Heart left ventricle (tissue), 13 donors: ENCODE measurements around the gene BAIAP2L2.

ENCODE experiments used
- POLR2A ChIP-seq, 2 donors: fragments of 450-650 bp; IDR thresholded peaks; one replicate each; pipeline ENCODE4 v1.6.1; 2017; ENCODE audit warnings: antibody characterized with exemption in 2 of 2, mild to moderate bottlenecking in 2 of 2, moderate library complexity in 2 of 2
- TF ChIP-seq, protein P1 (sequence below), 12 donors: fragments of 200-600 bp; sonication (generic) in 4 of 12; IDR thresholded peaks; one replicate each; pipeline versions ENCODE4 v1.5.0 to v1.8.0; 2018 to 2022; ENCODE audit warnings: antibody characterized with exemption in 12 of 12, mild to moderate bottlenecking in 5 of 12
- donor health status: ischemic (EF 13 %, LVEDD 7.1; RV severe dilation, severe dysfunction).
- donor health status: DM: no; HTN: yes; CAD: no.
- donor health status: DM: no; HTN: no; CAD: no.
- donor health status: ischemic (EF 25% LVEDD 6.9; RV normal size, moderate dysfunction).
- donor health status: ischemic (EF 25% LVEDD 5.7; RV mildly dilated, moderate dysfunction).
- donor health status: ischemic (EF 35%, LVEDD 5.7; RV mildly dilated, moderate dysfunction).
- donor health status: nonischemic (EF 11% LVEDD 7.7; RV severe dilation, severe dysfunction).
- donor health status: DM: yes; HTN: yes; CAD: no.
- donor health status: PGD.
- donor health status: ischemic (EF 29% LVEDD 5.4; RV normal size, mild dysfunction).
- donor health status: nonischemic (EF 23%, LVEDD 6.1; RV moderate dilation, normal function).

DNA sequence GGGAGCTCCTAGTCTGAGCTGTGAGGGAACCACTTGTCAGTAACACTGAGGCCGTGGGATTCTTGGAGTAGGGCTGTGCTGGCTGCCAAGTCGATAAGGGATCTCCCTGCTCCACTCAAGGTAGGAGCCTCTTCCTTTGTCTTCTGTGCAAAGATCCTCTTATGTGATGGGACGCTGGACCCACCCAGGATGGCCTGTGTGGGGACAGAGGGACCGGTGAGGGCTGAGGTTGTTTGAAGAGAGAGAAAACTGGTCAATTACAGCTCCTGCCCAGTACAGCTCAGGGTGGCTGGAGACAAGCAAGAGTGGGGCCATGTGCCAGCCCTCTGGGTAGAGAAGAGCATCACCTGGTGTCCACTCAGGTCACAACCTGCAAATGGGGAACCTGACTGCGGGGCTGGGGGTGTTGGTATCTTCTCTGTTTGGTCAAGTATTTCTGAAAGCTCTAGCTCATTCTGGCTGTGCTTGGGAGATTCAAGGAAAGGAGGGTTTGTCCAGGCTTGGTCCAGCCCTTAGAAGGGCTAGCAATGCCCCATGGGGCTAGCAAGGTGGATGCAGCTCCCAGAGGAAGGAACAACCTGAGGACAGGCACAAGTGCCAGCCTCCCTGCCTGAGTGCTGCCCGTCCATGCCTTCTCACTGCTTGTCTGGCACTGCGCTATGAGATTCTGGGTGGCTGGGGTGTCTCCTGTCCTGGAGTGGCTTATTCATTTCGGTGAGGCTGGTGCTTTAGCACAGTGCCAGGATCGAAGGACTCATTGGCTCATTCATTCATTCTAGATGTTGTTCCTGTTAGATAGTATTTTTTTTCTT is 27.6 kb upstream of the BAIAP2L2 start:
- TF ChIP-seq, protein P1, sequence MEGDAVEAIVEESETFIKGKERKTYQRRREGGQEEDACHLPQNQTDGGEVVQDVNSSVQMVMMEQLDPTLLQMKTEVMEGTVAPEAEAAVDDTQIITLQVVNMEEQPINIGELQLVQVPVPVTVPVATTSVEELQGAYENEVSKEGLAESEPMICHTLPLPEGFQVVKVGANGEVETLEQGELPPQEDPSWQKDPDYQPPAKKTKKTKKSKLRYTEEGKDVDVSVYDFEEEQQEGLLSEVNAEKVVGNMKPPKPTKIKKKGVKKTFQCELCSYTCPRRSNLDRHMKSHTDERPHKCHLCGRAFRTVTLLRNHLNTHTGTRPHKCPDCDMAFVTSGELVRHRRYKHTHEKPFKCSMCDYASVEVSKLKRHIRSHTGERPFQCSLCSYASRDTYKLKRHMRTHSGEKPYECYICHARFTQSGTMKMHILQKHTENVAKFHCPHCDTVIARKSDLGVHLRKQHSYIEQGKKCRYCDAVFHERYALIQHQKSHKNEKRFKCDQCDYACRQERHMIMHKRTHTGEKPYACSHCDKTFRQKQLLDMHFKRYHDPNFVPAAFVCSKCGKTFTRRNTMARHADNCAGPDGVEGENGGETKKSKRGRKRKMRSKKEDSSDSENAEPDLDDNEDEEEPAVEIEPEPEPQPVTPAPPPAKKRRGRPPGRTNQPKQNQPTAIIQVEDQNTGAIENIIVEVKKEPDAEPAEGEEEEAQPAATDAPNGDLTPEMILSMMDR (IDR thresholded peaks at IDR 0.05): no peak
- no peak for TF ChIP-seq POLR2A (IDR thresholded peaks at IDR 0.05)
